ENCODE results near the gene SHKBP1. TPM values are rescaled to one million over a fixed set of nuclear protein-coding genes. Genes with fewer than 3 reads are reported as not detected.
"Not testable (repeated sequence)": the region's sequence is repeated elsewhere in the genome, so short reads cannot be mapped to it uniquely, and the experiment has no call there.

Gene SHKBP1
- total RNA-seq, 1 donor from 2014 or later: 29.2 TPM

DNA sequence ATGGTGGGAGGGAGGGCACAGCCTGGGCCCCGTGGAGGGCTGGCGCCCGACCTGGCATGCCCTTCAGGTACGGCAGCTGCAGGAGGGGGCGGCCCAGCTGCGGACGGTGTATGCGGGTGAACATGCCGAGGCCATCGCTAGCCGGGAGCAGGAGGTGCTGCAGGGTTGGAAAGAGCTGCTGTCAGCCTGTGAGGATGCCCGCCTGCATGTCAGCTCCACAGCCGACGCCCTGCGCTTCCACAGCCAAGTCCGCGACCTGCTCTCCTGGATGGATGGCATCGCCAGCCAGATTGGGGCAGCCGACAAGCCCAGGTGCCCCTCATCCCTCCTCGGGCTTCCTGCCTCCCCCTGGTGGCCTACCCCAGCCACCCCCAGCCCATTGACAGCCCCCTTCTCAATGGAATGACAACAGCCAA lies 16.6 kb upstream of the SHKBP1 start:
- Histone ChIP-seq H3K27me3 (ENCODE audit: control insufficient read depth, insufficient read depth, low read length) (peaks cover 3% of the 10 kb centered on the region), H3K4me3 (ENCODE audit: low read depth, low read length) (no peak overlapping the region), H3K36me3 (ENCODE audit: control insufficient read depth, insufficient read depth, low read length) (no peaks in the 10 kb centered on the region)
- DNase-seq (ENCODE audit: low read depth): no peak
- no peak for FAIRE-seq
- TF ChIP-seq, protein P1, sequence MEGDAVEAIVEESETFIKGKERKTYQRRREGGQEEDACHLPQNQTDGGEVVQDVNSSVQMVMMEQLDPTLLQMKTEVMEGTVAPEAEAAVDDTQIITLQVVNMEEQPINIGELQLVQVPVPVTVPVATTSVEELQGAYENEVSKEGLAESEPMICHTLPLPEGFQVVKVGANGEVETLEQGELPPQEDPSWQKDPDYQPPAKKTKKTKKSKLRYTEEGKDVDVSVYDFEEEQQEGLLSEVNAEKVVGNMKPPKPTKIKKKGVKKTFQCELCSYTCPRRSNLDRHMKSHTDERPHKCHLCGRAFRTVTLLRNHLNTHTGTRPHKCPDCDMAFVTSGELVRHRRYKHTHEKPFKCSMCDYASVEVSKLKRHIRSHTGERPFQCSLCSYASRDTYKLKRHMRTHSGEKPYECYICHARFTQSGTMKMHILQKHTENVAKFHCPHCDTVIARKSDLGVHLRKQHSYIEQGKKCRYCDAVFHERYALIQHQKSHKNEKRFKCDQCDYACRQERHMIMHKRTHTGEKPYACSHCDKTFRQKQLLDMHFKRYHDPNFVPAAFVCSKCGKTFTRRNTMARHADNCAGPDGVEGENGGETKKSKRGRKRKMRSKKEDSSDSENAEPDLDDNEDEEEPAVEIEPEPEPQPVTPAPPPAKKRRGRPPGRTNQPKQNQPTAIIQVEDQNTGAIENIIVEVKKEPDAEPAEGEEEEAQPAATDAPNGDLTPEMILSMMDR (IDR thresholded peaks at IDR 0.05; ENCODE audit: insufficient read depth, low read length, severe bottlenecking): no peak

DNA sequence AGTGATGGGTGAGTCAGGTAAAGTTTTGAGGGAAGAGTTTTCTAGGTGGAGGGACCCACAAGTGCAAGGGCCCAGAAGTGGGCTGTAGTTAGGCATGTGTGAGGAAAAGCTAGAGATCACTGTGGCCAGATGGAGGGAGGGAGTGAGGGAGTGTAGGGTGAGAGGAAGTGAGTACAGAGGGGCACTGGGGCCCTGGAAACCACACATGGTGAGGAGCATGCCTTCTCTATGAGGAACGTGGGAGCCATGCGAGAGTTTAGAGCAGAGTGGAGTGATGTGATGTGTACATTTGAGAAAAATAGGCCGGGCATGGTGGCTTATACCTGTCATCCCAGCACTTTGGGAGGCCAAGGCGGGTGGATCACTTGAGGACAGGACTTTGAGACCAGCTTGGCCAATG lies 14.7 kb upstream of the SHKBP1 start:
- TF ChIP-seq, protein P1 (IDR thresholded peaks at IDR 0.05; ENCODE audit: insufficient read depth, low read length, severe bottlenecking): no peak
- no peak for DNase-seq (ENCODE audit: low read depth)
- Histone ChIP-seq H3K27me3 (ENCODE audit: control insufficient read depth, insufficient read depth, low read length) (peaks cover 2% of the 10 kb centered on the region), H3K4me3 (ENCODE audit: low read depth, low read length) (no peak overlapping the region), H3K36me3 (ENCODE audit: control insufficient read depth, insufficient read depth, low read length) (no peaks in the 10 kb centered on the region)
- FAIRE-seq: no peak

DNA sequence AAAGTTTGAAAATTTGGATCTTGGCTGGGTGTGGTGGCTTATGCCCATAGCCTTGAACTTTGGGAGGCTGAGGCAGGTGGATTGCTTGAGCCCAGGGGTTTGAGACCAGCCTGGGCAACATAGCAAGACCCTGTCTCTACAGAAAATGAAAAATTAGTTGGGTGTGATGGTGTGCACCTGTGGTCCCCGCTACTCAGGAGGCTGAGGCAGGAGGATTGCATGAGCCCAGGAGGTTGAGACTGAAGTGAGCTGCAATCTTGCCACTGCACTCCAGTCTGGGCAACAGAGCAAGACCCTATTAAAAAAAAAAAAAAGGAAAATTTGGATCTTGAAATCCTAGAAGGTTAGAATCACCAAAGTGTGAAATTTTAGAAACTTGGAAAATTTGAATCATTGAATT lies 12.1 kb upstream of the SHKBP1 start:
- DNase-seq (ENCODE audit: low read depth); H3K36me3 ChIP-seq (ENCODE audit: control insufficient read depth, insufficient read depth, low read length); H3K4me3 ChIP-seq (ENCODE audit: low read depth, low read length); FAIRE-seq; H3K27me3 ChIP-seq (ENCODE audit: control insufficient read depth, insufficient read depth, low read length): not testable (repeated sequence)

- FAIRE-seq (no peak), DNase-seq (ENCODE audit: low read depth) (no peak)
- peaks cover 7% of the 10 kb centered on the region for H3K27me3 ChIP-seq (ENCODE audit: control insufficient read depth, insufficient read depth, low read length)
- TF ChIP-seq, protein P1 (IDR thresholded peaks at IDR 0.05; ENCODE audit: insufficient read depth, low read length, severe bottlenecking): no peak
- no peaks in the 10 kb centered on the region for H3K36me3 ChIP-seq (ENCODE audit: control insufficient read depth, insufficient read depth, low read length)
- no peak overlapping the region for H3K4me3 ChIP-seq (ENCODE audit: low read depth, low read length)
Measured at GRCh38 chr19:40565355-40565754, 11.3 kb upstream of the SHKBP1 start.

DNA sequence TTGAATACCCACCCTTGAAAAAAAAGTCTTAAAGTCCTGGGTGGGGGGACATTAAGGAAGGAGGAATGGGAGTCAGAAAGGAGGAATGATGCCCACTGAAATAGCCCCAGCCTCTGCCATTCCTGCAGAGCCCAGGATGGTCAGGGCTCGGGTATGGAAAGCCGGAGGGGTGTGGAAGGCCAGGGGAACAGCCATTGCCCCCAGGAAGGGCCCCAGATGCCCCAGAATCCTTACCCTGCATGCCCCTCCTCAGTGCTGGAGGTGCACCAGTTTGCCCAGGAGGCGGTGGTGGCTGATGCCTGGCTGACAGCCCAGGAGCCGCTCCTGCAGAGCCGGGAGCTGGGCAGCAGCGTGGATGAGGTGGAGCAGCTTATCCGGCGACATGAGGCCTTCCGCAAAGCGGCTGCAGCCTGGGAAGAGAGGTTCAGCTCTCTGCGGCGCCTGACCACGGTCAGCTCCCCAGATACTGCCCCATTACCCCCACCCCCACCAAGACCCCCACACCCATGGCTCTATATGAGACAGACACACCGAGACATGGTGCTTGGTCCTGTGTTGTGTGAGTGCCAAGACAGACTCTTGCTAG lies 10.7 kb upstream of the SHKBP1 start:
- H3K36me3 ChIP-seq (ENCODE audit: control insufficient read depth, insufficient read depth, low read length): no peaks in the 10 kb centered on the region
- DNase-seq (ENCODE audit: low read depth) (no peak), FAIRE-seq (no peak)
- TF ChIP-seq, protein P1 (IDR thresholded peaks at IDR 0.05; ENCODE audit: insufficient read depth, low read length, severe bottlenecking): no peak
- no peak overlapping the region for H3K4me3 ChIP-seq (ENCODE audit: low read depth, low read length)
- peaks cover 7% of the 10 kb centered on the region for H3K27me3 ChIP-seq (ENCODE audit: control insufficient read depth, insufficient read depth, low read length)

DNA sequence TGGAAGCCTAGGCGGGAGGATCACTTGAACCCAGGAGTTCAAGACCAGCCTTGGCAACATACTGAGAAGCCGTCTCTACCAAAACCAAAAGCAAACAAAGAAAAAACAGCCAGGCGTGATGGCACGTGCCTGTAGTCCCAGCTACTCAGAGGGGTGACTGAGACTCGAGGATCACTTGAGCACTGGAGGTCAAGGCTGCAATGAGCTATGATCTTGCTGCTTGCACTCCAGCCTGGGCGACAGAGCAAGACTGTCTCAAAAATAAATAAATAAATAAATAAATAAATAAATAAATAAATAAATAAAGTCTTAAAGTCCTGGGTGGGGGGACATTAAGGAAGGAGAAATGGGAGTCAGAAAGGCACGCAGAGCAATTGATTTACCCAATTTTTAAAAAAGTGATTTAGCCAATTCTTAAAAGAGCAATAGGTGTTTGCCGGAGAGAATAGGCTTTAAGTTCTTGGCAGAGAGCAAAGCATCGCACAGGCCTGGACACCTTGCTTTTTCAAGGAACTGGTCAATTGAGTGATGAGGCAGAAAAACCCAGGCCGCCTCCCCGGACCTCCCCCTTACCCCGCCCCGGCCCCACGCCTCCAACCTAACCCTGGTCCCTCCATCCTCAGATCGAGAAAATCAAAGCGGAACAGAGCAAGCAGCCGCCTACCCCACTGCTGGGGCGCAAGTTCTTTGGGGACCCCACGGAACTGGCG lies 9.5 kb upstream of the SHKBP1 start:
- no peak for FAIRE-seq
- no peaks in the 10 kb centered on the region for H3K36me3 ChIP-seq (ENCODE audit: control insufficient read depth, insufficient read depth, low read length)
- no peak for DNase-seq (ENCODE audit: low read depth)
- peaks cover 7% of the 10 kb centered on the region for H3K27me3 ChIP-seq (ENCODE audit: control insufficient read depth, insufficient read depth, low read length)
- TF ChIP-seq, protein P1 (IDR thresholded peaks at IDR 0.05; ENCODE audit: insufficient read depth, low read length, severe bottlenecking): no peak
- H3K4me3 ChIP-seq (ENCODE audit: low read depth, low read length): no peak overlapping the region

All from bronchial epithelial cell (primary cell).